ENCODE results near the gene ROR2. TPM values are rescaled to one million over a fixed set of nuclear protein-coding genes. Genes with fewer than 3 reads are reported as not detected.
"Not testable (repeated sequence)": the region's sequence is repeated elsewhere in the genome, so short reads cannot be mapped to it uniquely, and the experiment has no call there.

The ROR2 gene
- total RNA-seq, 3 donors from 2014 or later (not counting 1 experiment from before 2014, with no cell fraction given): 1.7 TPM; not detected in 2

- Histone ChIP-seq H3K9me3 (ENCODE audit: control insufficient read depth, insufficient read depth, low read length) (peaks cover 21% of the 10 kb centered on the region), H3K4me1 (ENCODE audit: control insufficient read depth, insufficient read depth, low read length) (peaks cover 23% of the 10 kb centered on the region), H3K4me3 (ENCODE audit: low read length) (no peak overlapping the region), H3K27me3 (ENCODE audit: control insufficient read depth, insufficient read depth, low read length) (no peaks in the 10 kb centered on the region), H3K27ac (ENCODE audit: low read length) (no peak overlapping the region), H3K36me3 (ENCODE audit: control insufficient read depth, insufficient read depth, low read length) (no peaks in the 10 kb centered on the region)
- H3K27ac Mint-ChIP-seq: peak overlapping the region; percentile 83 to 87
- H3K27me3 Mint-ChIP-seq (ENCODE audit: low read depth in 2 of 2): peaks cover 0 to 12% of the 10 kb centered on the region in 2 donors
- intact Hi-C loops (cut with micrococcal nuclease): no loop called here
- TF ChIP-seq CTCF (IDR thresholded peaks at IDR 0.05): no peak
- H3K4me3 Mint-ChIP-seq: no peak overlapping the region
- H3K9me3 Mint-ChIP-seq: peaks cover 0 to 4% of the 10 kb centered on the region in 2 donors
- WGBS (ENCODE audit: insufficient coverage): 84% methylated on average over 6 of the region's 6 CpGs
- ATAC-seq: no peak
- H3K4me1 Mint-ChIP-seq: peaks cover 15% of the 10 kb centered on the region in 2 donors
- no peak for DNase-seq
- no peaks in the 10 kb centered on the region for H3K36me3 Mint-ChIP-seq
Measured at GRCh38 chr9:91795598-91796241, 154.3 kb downstream of the ROR2 start.

- H3K4me1 Mint-ChIP-seq; H3K27ac Mint-ChIP-seq; H3K4me1 ChIP-seq (ENCODE audit: control insufficient read depth, insufficient read depth, low read length); H3K4me3 ChIP-seq (ENCODE audit: low read length); H3K4me3 Mint-ChIP-seq; intact Hi-C loops (cut with micrococcal nuclease); H3K36me3 ChIP-seq (ENCODE audit: control insufficient read depth, insufficient read depth, low read length); H3K27ac ChIP-seq (ENCODE audit: low read length); H3K27me3 ChIP-seq (ENCODE audit: control insufficient read depth, insufficient read depth, low read length); ATAC-seq; H3K9me3 Mint-ChIP-seq; DNase-seq; H3K36me3 Mint-ChIP-seq: not testable (repeated sequence)
- peaks cover 12% of the 10 kb centered on the region for H3K9me3 ChIP-seq (ENCODE audit: control insufficient read depth, insufficient read depth, low read length)
- H3K27me3 Mint-ChIP-seq (ENCODE audit: low read depth in 2 of 2): peaks cover 0 to 12% of the 10 kb centered on the region in 2 donors
- 100% methylated on average over 1 of the region's 5 CpGs for WGBS (ENCODE audit: insufficient coverage)
Measured at GRCh38 chr9:91793371-91793770, 156.7 kb downstream of the ROR2 start.

GRCh38 chr9:91790917-91791316, 159.1 kb downstream of the ROR2 start:
- DNase-seq: no peak
- WGBS (ENCODE audit: insufficient coverage): 88% methylated on average over 2 of the region's 4 CpGs
- Mint-ChIP-seq H3K4me3 (no peak overlapping the region), H3K27ac (no peak overlapping the region), H3K36me3 (no peaks in the 10 kb centered on the region), H3K9me3 (peaks cover 0 to 3% of the 10 kb centered on the region in 2 donors), H3K27me3 (ENCODE audit: low read depth in 2 of 2) (peaks cover 10 to 12% of the 10 kb centered on the region in 2 donors), H3K4me1 (no peaks in the 10 kb centered on the region)
- no peak for TF ChIP-seq CTCF (IDR thresholded peaks at IDR 0.05)
- Histone ChIP-seq H3K9me3 (ENCODE audit: control insufficient read depth, insufficient read depth, low read length) (peaks cover under 1% of the 10 kb centered on the region), H3K4me1 (ENCODE audit: control insufficient read depth, insufficient read depth, low read length) (peaks cover 3% of the 10 kb centered on the region), H3K4me3 (ENCODE audit: low read length) (no peak overlapping the region), H3K27ac (ENCODE audit: low read length) (no peak overlapping the region), H3K27me3 (ENCODE audit: control insufficient read depth, insufficient read depth, low read length) (no peaks in the 10 kb centered on the region), H3K36me3 (ENCODE audit: control insufficient read depth, insufficient read depth, low read length) (no peaks in the 10 kb centered on the region)
- intact Hi-C loops (cut with micrococcal nuclease): no loop called here
- ATAC-seq: no peak

- Histone ChIP-seq H3K4me3 (ENCODE audit: low read length) (no peak overlapping the region), H3K9me3 (ENCODE audit: control insufficient read depth, insufficient read depth, low read length) (no peaks in the 10 kb centered on the region), H3K4me1 (ENCODE audit: control insufficient read depth, insufficient read depth, low read length) (no peaks in the 10 kb centered on the region), H3K36me3 (ENCODE audit: control insufficient read depth, insufficient read depth, low read length) (no peaks in the 10 kb centered on the region), H3K27ac (ENCODE audit: low read length) (no peak overlapping the region), H3K27me3 (ENCODE audit: control insufficient read depth, insufficient read depth, low read length) (no peaks in the 10 kb centered on the region)
- Mint-ChIP-seq H3K36me3 (no peaks in the 10 kb centered on the region), H3K27me3 (ENCODE audit: low read depth in 2 of 2) (peaks cover 18% of the 10 kb centered on the region in 2 donors), H3K9me3 (peaks cover 0 to 3% of the 10 kb centered on the region in 2 donors), H3K27ac (no peak overlapping the region), H3K4me3 (no peak overlapping the region), H3K4me1 (no peaks in the 10 kb centered on the region)
- no peak for ATAC-seq
- intact Hi-C loops (cut with micrococcal nuclease): no loop called here
- no peak for DNase-seq
- no peak for TF ChIP-seq CTCF (IDR thresholded peaks at IDR 0.05)
- WGBS (ENCODE audit: insufficient coverage): 80% methylated on average over 3 of the region's 3 CpGs
Measured at GRCh38 chr9:91789941-91790340, 160.1 kb downstream of the ROR2 start.

All from natural killer cell (primary cell).